PC-3 (cell line): ENCODE data around the gene CDC42BPB.

Source experiments
- EZH2phosphoT487 ChIP-seq: fragments of 300-600 bp; sonication (generic); IDR thresholded peaks from 2 replicates; pipeline ENCODE4 v1.6.1; 2018; ENCODE audit warnings: mild to moderate bottlenecking, antibody characterized with exemption, low read length, borderline replicate concordance
- TF ChIP-seq, protein P1 (sequence below): fragments of 300-600 bp; sonication (generic); conservative IDR thresholded peaks from 2 replicates; pipeline ENCODE4 v1.5.1; 2017; ENCODE audit warnings: antibody characterized with exemption, low read depth, mild to moderate bottlenecking, low read length

DNA sequence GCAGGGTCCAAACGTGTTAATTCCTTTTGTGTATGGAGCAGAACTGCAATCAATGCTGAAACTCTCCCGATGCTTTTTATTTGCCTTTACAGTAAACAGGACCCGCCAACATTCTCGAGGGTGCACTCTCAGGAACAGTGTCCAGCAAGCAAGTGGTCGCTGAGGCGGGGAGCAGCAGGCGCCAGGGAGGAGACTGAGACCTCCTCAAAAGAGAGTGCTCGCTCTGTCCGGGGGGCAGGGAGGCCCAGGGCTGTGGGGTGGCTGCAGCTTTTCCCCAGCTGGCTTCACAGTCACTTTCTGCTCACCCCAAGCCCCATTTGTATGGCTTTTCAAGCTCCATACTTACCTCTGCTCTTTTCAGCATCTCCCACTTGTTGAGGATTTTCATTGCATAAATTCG, 49.2 kb downstream of the CDC42BPB start:
- TF ChIP-seq, protein P1, sequence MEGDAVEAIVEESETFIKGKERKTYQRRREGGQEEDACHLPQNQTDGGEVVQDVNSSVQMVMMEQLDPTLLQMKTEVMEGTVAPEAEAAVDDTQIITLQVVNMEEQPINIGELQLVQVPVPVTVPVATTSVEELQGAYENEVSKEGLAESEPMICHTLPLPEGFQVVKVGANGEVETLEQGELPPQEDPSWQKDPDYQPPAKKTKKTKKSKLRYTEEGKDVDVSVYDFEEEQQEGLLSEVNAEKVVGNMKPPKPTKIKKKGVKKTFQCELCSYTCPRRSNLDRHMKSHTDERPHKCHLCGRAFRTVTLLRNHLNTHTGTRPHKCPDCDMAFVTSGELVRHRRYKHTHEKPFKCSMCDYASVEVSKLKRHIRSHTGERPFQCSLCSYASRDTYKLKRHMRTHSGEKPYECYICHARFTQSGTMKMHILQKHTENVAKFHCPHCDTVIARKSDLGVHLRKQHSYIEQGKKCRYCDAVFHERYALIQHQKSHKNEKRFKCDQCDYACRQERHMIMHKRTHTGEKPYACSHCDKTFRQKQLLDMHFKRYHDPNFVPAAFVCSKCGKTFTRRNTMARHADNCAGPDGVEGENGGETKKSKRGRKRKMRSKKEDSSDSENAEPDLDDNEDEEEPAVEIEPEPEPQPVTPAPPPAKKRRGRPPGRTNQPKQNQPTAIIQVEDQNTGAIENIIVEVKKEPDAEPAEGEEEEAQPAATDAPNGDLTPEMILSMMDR, result no peak
- TF ChIP-seq EZH2phosphoT487, result no peak
